ENCODE measurements around the gene ZBTB8A.
"Not testable (repeated sequence)": the region's sequence is repeated elsewhere in the genome, so short reads cannot be mapped to it uniquely, and the experiment has no call there.

The ZBTB8A gene

GRCh38 chr1:32538887-32539583 lies at the start of gene ZBTB8A:
Gene ZBTB8A (plus strand): TSS chr1:32539427. CDS start chr1:32592932, 53,505 bp downstream.
- peak; percentile 82 for DNase-seq (ENCODE audit: low read depth, low spot score)

DNA sequence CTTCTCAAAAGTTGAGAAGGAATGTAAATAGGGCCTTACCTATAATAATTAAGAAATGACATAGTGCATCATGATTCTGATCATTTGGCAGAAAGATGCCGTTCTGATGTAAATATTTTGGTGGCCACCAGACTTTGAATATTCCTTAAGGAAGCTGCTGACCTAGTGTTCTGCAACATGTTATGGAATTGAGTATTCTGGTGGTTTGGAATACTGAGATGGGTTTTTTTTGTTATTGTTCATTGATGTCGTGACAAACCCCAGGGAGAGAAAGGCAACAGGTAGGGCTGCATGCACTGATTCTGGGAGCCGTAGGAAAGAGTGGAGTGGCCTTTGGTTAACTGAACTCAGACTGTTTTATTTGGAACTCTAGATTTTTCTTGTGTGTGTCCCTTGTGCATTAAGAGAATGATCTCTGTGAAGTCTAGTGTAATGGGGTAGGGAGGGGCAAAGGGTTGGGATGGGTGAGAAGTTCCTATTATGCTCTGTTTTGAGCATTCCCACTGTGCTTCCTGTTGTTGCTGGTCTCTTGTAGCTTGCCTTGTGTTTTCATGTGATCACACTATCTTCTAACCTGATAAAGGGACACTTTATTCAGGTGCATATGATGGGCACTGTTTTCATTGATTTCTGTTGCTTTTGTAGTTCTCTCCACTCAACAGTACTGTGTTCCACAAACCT lies 49.3 kb upstream of the ZBTB8A start:
- DNase-seq (ENCODE audit: low read depth, low spot score): no peak

DNA sequence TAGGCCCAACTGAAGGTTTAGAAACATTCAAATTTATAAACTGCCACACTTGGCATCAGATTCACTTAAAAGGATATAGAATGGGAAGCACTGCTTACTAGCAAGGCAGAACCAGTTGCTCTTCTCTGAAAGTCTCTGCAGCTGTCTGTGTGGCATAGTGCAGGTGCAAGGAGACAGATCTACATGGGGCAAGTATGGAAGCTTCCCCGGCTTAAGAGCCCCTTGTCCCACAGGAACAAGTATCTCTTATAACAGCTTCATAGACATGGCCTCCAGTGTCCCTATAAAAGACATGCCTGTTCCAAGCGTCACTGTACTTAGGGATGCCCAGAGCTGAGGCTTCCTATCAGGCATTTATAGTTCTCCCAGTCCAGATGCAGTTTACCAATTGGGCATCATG lies 47.8 kb upstream of the ZBTB8A start:
- no peak for DNase-seq (ENCODE audit: low read depth, low spot score)

DNA sequence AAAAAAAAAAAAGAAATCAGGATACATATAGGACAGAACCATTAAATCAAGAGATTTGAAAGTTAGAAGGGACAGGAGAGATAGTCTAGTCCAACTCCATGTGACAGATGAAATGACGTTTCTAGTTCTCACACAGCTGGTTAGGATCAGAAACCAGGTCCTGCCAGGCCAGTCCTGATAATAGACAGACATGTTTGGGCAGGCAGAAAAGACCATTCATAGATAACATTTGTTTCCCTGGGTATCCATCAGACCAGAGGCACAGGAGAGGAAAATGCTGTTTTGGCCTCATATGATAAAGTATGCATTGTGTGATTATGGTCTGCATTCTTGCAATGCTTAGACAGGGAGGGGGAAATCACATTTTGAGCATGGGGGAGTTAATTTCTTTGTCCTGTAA lies 45.0 kb upstream of the ZBTB8A start:
- DNase-seq (ENCODE audit: low read depth, low spot score): peak; percentile 34

- no peak for DNase-seq (ENCODE audit: low read depth, low spot score)
Observed at GRCh38 chr1:32494711-32495337, 44.4 kb upstream of the ZBTB8A start.

DNA sequence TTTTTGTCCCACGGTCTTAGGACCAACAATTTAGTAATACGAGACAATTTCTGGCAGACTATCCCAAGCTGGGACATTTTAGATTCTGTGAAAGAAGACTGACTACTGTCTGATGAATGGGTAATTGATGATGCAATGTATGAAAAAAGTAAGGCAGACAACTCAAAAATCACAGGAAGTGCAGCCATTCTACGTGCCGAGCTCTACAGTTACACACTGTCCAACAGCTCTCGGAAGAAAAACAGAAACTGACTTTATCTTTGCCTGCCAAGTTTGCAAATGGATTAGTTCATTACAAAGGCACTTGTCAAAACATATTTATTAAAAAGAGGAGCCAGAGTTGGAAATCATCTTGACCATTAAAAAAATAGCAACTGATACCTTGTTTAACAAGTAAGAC lies 43.1 kb upstream of the ZBTB8A start:
- no peak for DNase-seq (ENCODE audit: low read depth, low spot score)

GRCh38 chr1:32498751-32499150 lies 40.5 kb upstream of the ZBTB8A start:
- no peak for DNase-seq (ENCODE audit: low read depth, low spot score)

GRCh38 chr1:32500387-32501209 lies 38.6 kb upstream of the ZBTB8A start:
- DNase-seq (ENCODE audit: low read depth, low spot score): peak; percentile 73

GRCh38 chr1:32501865-32502264 lies 37.4 kb upstream of the ZBTB8A start:
- DNase-seq (ENCODE audit: low read depth, low spot score): no peak

DNA sequence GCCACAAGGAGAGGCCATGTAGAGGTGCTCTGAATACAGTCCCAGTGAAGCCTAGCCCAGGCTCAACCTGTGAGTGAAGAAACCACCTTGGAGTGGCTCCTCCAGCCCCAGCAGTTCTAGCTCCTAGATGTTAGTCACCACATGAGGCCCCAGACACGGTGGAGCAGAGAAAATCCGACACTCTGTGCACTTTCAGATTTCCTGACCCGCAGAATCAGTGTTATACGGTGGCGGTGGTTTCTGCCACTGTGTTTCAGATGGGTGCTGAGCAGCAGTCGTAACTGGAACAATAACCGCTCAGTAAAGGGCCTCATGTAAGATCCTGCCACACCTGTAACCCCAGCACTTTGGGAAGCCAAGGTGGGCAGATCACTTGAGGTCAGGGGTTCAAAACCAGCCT lies 36.1 kb upstream of the ZBTB8A start:
- DNase-seq (ENCODE audit: low read depth, low spot score): no peak

DNA sequence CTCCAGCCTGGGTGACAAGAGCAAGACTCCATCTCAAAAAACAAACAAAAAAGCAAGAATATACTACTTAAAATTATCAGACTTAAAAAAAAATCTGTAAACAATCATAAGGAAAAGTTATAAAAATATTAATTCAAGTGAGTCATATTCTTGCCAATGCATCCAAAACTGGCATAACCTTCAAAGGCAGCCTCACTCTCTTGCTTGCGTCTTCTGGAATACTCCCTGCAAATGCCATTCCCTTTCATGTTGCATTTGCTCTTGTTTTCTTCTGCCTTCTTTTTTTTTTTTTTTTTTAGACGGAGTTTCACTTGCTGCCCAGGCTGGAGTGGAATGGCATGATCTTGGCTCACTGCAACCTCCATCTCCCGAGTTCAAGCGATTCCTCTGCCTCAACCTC lies 32.2 kb upstream of the ZBTB8A start:
- DNase-seq (ENCODE audit: low read depth, low spot score): no peak

DNA sequence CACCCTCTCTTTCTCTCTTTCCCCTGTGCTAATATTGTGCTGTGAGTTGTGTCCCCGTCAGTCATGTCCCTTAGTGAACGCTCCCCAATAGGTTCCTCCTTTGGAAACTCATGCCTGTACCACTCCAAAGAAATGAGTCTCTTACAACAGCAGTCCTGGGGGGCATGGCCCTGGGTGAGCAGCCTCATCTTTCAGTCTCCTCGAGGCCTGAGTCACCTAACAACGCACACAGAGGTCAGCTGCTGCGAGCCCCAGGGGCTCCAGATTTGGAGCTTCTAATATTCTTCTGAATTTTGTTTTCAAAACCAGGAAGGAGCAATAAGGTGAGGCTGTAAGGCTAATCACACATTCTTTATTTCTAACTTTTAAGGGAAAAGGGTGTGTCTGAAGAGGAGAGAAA lies 30.5 kb upstream of the ZBTB8A start:
- DNase-seq (ENCODE audit: low read depth, low spot score): no peak

GRCh38 chr1:32509939-32510338 lies 29.3 kb upstream of the ZBTB8A start:
- no peak for DNase-seq (ENCODE audit: low read depth, low spot score)

- DNase-seq (ENCODE audit: low read depth, low spot score): no peak
Observed at GRCh38 chr1:32516402-32516801, 22.8 kb upstream of the ZBTB8A start.

GRCh38 chr1:32518976-32519375 lies 20.3 kb upstream of the ZBTB8A start:
- no peak for DNase-seq (ENCODE audit: low read depth, low spot score)

- peak; percentile 17 for DNase-seq (ENCODE audit: low read depth, low spot score)
Observed at GRCh38 chr1:32521165-32521564, 18.1 kb upstream of the ZBTB8A start.

DNA sequence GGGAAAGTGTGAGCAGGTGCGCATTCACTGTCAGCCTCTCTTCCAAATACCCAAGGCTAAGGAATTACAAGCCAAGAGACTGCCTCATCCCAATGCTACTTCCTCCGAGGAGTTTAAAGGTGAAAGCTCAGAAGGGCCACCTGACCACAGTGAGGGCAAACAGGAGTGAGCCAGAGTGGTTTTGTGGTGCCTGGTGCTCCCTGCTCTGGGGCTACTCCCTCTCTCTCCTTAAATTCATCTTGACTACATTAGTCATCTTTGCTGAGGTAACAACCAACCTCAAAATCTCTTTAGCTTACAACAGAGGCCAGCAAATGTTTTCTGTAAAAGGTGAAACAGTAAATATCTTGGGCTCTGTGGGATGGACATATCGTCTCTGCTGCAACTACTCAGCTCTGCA lies 14.2 kb upstream of the ZBTB8A start:
- no peak for DNase-seq (ENCODE audit: low read depth, low spot score)

DNA sequence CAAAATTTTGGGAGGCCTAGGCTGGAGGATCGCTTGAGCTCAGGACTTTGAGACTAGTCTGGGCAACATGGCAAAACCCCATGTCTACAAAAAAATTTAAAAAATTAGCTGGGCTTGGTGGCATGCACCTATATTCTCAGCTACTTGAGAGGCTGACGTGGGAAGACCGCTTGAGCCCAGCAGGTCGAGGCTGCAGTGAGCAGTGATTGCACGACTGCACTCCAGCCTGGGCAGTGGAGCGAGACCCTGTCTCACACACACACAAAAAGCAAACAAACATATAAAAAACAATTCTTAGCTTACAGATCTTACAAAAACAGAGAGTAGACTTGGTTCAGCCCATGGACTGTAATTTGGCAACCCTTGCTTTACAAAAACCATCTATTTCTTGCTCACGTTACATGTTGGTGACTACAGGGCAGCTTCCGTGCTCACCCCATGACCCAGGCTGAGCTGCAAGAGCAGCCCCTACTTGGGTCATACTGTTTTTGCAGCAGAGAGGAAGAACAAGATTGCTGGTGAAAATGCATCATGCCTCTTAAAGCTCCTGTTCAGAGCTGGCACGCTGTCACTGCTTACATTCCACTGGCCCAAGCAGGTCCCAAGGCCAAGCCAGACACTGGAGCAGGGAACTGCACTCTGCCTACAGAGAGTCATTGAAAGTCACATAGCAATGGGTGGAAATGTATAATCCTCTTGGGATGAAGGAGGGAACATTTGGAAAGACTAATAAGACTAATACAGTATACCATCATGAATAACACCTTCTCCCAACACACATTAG lies 13.4 kb upstream of the ZBTB8A start:
- no peak for DNase-seq (ENCODE audit: low read depth, low spot score)

- not testable (repeated sequence) for DNase-seq (ENCODE audit: low read depth, low spot score)
Observed at GRCh38 chr1:32528550-32528949, 10.7 kb upstream of the ZBTB8A start.

DNA sequence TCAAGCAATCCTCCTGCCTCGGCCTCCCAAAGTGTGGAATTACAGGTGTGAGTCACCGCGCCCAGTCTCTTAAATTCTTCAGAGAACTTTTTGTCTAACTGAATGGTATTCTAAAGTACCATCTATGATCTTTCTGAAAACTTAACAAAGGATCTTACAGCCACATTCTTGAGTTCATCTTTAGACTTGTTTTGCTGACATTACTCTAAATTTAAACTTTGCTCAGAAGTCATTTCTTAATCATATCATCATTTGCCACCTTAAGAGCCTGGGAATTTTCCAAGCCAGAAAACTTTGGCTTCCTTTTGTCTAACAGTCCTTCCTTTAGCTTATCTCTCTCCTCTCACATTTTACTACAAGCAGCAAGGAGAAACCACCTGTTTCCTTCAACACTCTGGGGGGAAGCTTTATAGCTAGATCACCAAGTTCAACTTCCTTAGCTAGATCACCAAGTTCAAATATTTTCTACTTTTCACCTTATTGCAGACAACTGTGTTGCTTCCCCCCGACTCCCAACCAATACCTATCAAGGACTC lies 5.4 kb upstream of the ZBTB8A start:
- no peak for DNase-seq (ENCODE audit: low read depth, low spot score)

DNA sequence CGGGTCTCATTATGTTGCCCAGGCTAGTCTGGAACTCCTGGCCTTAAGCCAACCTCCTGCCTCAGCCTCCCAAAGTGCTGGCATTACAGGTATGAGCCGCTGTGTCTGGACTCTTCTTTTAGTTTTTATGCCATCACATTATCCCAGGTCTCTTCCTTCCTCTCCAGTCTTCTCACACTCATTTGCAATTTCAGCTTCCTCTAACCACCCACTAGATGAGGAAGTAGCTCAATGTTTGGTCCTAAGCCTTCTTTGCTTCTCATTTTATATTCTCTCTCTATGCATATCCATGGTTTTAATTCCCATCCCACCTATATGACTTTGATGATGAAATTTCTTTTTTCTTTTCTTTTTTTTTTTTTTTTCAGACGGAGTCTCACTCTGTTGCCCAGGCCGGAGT lies 3.1 kb upstream of the ZBTB8A start:
- no peak for DNase-seq (ENCODE audit: low read depth, low spot score)

Data from ELF-1 (cell line).